HL-60 (cell line): ENCODE measurements around the gene USP17L12.
"Not testable (repeated sequence)": the region's sequence is repeated elsewhere in the genome, so short reads cannot be mapped to it uniquely, and the experiment has no call there.

Experiments
- CTCF ChIP-seq: IDR thresholded peaks from one replicate; pipeline ENCODE4 v1.5.1; 2011; ENCODE audit warnings: low read length, control low read depth, inconsistent platforms; ENCODE audit not compliant: insufficient read depth
- REST ChIP-seq: IDR thresholded peaks from 2 replicates; pipeline ENCODE4 v1.6.1; 2012; ENCODE audit warnings: low read depth; ENCODE audit not compliant: insufficient replicate concordance

GRCh38 chr4:9247953-9248680 lies 28.2 kb downstream of the USP17L12 start, which contains the start of gene USP17L18:
- not testable (repeated sequence) for TF ChIP-seq CTCF, REST
